Measurements from ENCODE around the gene TCERG1L.

- TF ChIP-seq CTCF (conservative IDR thresholded peaks at IDR 0.05; ENCODE audit: low read length): no peak
- TF ChIP-seq EZH2phosphoT487 (IDR thresholded peaks at IDR 0.05; ENCODE audit: borderline replicate concordance): no peak
Observed at GRCh38 chr10:131211559-131211958, 100.0 kb downstream of the TCERG1L start.
